H1 (cell line): ENCODE measurements around the gene AAR2. TPM values are rescaled to one million over a fixed set of nuclear protein-coding genes. Genes with fewer than 3 reads are reported as not detected.

Experiments used
- CTCF ChIA-PET: fragments of 300-600 bp; sonication (Branson Sonifier 250); formaldehyde crosslinking; loops from one replicate; lab custom pipeline; 2021; ENCODE audit not compliant: partially characterized antibody; lab: Charles Lee
- POLR2A ChIA-PET: fragments of 300-600 bp; sonication (Branson Sonifier 250); formaldehyde crosslinking; loops from one replicate; lab custom pipeline; 2021; ENCODE audit warnings: inconsistent platforms; ENCODE audit not compliant: partially characterized antibody; lab: Charles Lee
- DNase-seq, 2 experiments: peaks; one replicate each; pipeline versions ENCODE4 v3.0.0 to v3.0.0-alpha.2; 2010 to 2022; ENCODE audit warnings: low spot score in 2 of 2, low read depth in 1 of 2, mixed read lengths in 1 of 2
- FAIRE-seq: peaks from 2 replicates; lab custom pipeline; 2011; peaks lifted over from hg19 to GRCh38; lab: Jason Lieb, UNC
- H2AFZ ChIP-seq: 2 replicates; pipeline ENCODE4 v1.8.1; 2012; ENCODE audit warnings: low read length, inconsistent platforms
- H2AK5ac ChIP-seq: 2 replicates; pipeline ENCODE4 v1.6.1; 2013; ENCODE audit warnings: low read depth, low read length
- H2BK120ac ChIP-seq: replicated peaks from 2 replicates; pipeline ENCODE3; 2013; ENCODE audit warnings: low read depth, low read length, inconsistent platforms
- H2BK12ac ChIP-seq: 2 replicates; pipeline ENCODE4 v1.6.1; 2013; ENCODE audit warnings: low read depth, low read length
- H2BK15ac ChIP-seq: 2 replicates; pipeline ENCODE4 v1.6.1; 2013; ENCODE audit warnings: low read length
- H2BK20ac ChIP-seq: 2 replicates; pipeline ENCODE4 v1.6.1; 2013; ENCODE audit warnings: low read length
- H2BK5ac ChIP-seq: 2 replicates; pipeline ENCODE4 v1.6.1; 2013; ENCODE audit warnings: low read depth, low read length
- H3K14ac ChIP-seq: 2 replicates; pipeline ENCODE4 v1.6.1; 2013; ENCODE audit warnings: inconsistent platforms; ENCODE audit not compliant: insufficient read length
- H3K18ac ChIP-seq: 2 replicates; pipeline ENCODE4 v1.6.1; 2013; ENCODE audit warnings: low read length; ENCODE audit errors: extremely low read depth
- H3K23ac ChIP-seq: 2 replicates; pipeline ENCODE4 v1.6.1; 2013; ENCODE audit warnings: inconsistent platforms; ENCODE audit not compliant: insufficient read length
- H3K23me2 ChIP-seq: 2 replicates; pipeline ENCODE4 v1.6.1; 2013; ENCODE audit warnings: low read depth, low read length
- H3K27ac ChIP-seq: 2 replicates; pipeline ENCODE4 v1.6.1; 2011; ENCODE audit warnings: low read depth, low read length, inconsistent platforms
- H3K27me3 ChIP-seq, 4 experiments: replicated peaks in 1 of 4; 1 replicate in 1 of 4; 2 replicates in 3 of 4; pipeline versions ENCODE4 v1.6.1 to v1.8.1; 2011 to 2013; ENCODE audit warnings: low read length in 3 of 4, mild to moderate bottlenecking in 3 of 4, inconsistent platforms in 2 of 4, mixed read lengths in 2 of 4, moderate library complexity in 1 of 4; ENCODE audit not compliant: control insufficient read depth in 3 of 4, insufficient read depth in 3 of 4; ENCODE audit errors: extremely low read depth in 1 of 4
- H3K36me3 ChIP-seq, 4 experiments: 2 replicates each; pipeline versions ENCODE4 v1.6.1 to v1.8.1; 2011 to 2013; ENCODE audit warnings: mild to moderate bottlenecking in 4 of 4, low read length in 3 of 4, moderate library complexity in 2 of 4, control low read depth in 1 of 4, inconsistent platforms in 1 of 4; ENCODE audit not compliant: insufficient read depth in 4 of 4, control insufficient read depth in 2 of 4
- H3K4ac ChIP-seq: replicated peaks from 2 replicates; pipeline ENCODE3; 2013; ENCODE audit warnings: low read length, low read depth, mixed read lengths, inconsistent platforms; ENCODE audit not compliant: insufficient read length
- H3K4me1 ChIP-seq, 4 experiments: replicated peaks in 1 of 4; 1 replicate in 1 of 4; 2 replicates in 3 of 4; pipeline versions ENCODE4 v1.6.1 to v1.8.1; 2011 to 2013; ENCODE audit warnings: low read length in 3 of 4, inconsistent platforms in 2 of 4, mixed read lengths in 1 of 4; ENCODE audit not compliant: insufficient read depth in 4 of 4, control insufficient read depth in 3 of 4
- H3K4me2 ChIP-seq, 2 experiments: 2 replicates each; pipeline versions ENCODE4 v1.6.1 to v1.8.1; 2011 to 2013; ENCODE audit warnings: low read depth in 2 of 2, low read length in 2 of 2, control low read depth in 1 of 2, inconsistent platforms in 1 of 2, mild to moderate bottlenecking in 1 of 2; ENCODE audit not compliant: insufficient read depth in 1 of 2
- H3K4me3 ChIP-seq, 4 experiments: fragments of 200-600, 300-600 bp in 1 of 4; sonication (generic), shearing (Covaris generic), sonication (Bioruptor Twin) in 1 of 4; 2 replicates each; pipeline versions ENCODE4 v1.5.1 to v1.8.1; 2011 to 2016; ENCODE audit warnings: low read length in 4 of 4, low read depth in 3 of 4, control low read depth in 2 of 4, inconsistent platforms in 2 of 4, mild to moderate bottlenecking in 2 of 4, mixed read lengths in 1 of 4, moderate library complexity in 1 of 4; ENCODE audit not compliant: insufficient read depth in 2 of 4; ENCODE audit errors: extremely low read depth in 1 of 4
- H3K56ac ChIP-seq: replicated peaks from 2 replicates; pipeline ENCODE3; 2013; ENCODE audit warnings: low read depth, mild to moderate bottlenecking, mixed read lengths, low read length, inconsistent platforms; ENCODE audit not compliant: insufficient read length
- H3K79me1 ChIP-seq: 2 replicates; pipeline ENCODE4 v1.6.1; 2013; ENCODE audit warnings: low read depth, low read length, control low read depth
- H3K79me2 ChIP-seq, 2 experiments: 2 replicates each; pipeline versions ENCODE4 v1.6.1 to v1.8.1; 2012 to 2013; ENCODE audit warnings: low read length in 2 of 2, mild to moderate bottlenecking in 2 of 2, inconsistent platforms in 1 of 2; ENCODE audit not compliant: insufficient read depth in 2 of 2, control insufficient read depth in 1 of 2
- H3K9ac ChIP-seq, 4 experiments: replicated peaks in 1 of 4; 1 replicate in 1 of 4; 2 replicates in 3 of 4; pipeline versions ENCODE4 v1.6.1 to v1.8.1; 2011 to 2013; ENCODE audit warnings: low read depth in 3 of 4, low read length in 3 of 4, control low read depth in 2 of 4, mild to moderate bottlenecking in 2 of 4, moderate library complexity in 2 of 4, inconsistent platforms in 1 of 4; ENCODE audit errors: extremely low read depth in 1 of 4
- H3K9me3 ChIP-seq, 2 experiments: 2 replicates each; pipeline versions ENCODE4 v1.6.1 to v1.8.1; 2012 to 2013; ENCODE audit warnings: mild to moderate bottlenecking in 2 of 2, moderate library complexity in 2 of 2, control low read depth in 1 of 2, inconsistent platforms in 1 of 2, low read depth in 1 of 2, low read length in 1 of 2, mixed read lengths in 1 of 2; ENCODE audit not compliant: insufficient read depth in 2 of 2
- H4K20me1 ChIP-seq, 2 experiments: replicated peaks in 1 of 2; 2 replicates each; pipeline versions ENCODE3 to v1.8.1; 2011 to 2013; ENCODE audit warnings: inconsistent platforms in 2 of 2, low read length in 2 of 2, mild to moderate bottlenecking in 1 of 2; ENCODE audit not compliant: insufficient read depth in 2 of 2, control insufficient read depth in 1 of 2
- H4K5ac ChIP-seq: 2 replicates; pipeline ENCODE4 v1.6.1; 2013; ENCODE audit warnings: low read length, low read depth, mixed read lengths, inconsistent platforms; ENCODE audit not compliant: insufficient read length
- H4K8ac ChIP-seq: 2 replicates; pipeline ENCODE4 v1.8.0; 2013; ENCODE audit warnings: mild to moderate bottlenecking, moderate library complexity, low read length, inconsistent platforms; ENCODE audit not compliant: insufficient read depth; ENCODE audit errors: extremely low read depth
- H4K91ac ChIP-seq: replicated peaks from 2 replicates; pipeline ENCODE3; 2013; ENCODE audit warnings: low read length, mixed read lengths, inconsistent platforms; ENCODE audit not compliant: insufficient read length
- ASH2L ChIP-seq: fragments of 200-600, 300-600 bp; sonication (generic); IDR thresholded peaks from one replicate; pipeline ENCODE4 v1.7.1; 2017; ENCODE audit warnings: low read length
- CBX8 ChIP-seq: fragments of 300-800, 300-1000 bp; sonication (generic); IDR thresholded peaks from 2 replicates; pipeline ENCODE4 v1.7.1; 2016; ENCODE audit warnings: low read depth, low read length, borderline replicate concordance
- CTCF ChIP-seq, 3 experiments: IDR thresholded peaks; 1 replicate in 2 of 3; 2 replicates in 1 of 3; pipeline versions ENCODE4 v1.5.1 to v1.6.1; 2011; ENCODE audit warnings: low read length in 3 of 3, mild to moderate bottlenecking in 3 of 3, inconsistent platforms in 2 of 3, low read depth in 1 of 3, moderate library complexity in 1 of 3; ENCODE audit not compliant: insufficient read depth in 1 of 3; ENCODE audit errors: control extremely low read depth in 1 of 3
- SP1 ChIP-seq: IDR thresholded peaks from 2 replicates; pipeline ENCODE4 v1.6.1; 2011; ENCODE audit warnings: low read depth, low read length
- SUZ12 ChIP-seq: fragments of 200-600 bp; sonication (generic); IDR thresholded peaks from 2 replicates; pipeline ENCODE4 v1.6.1; 2012; ENCODE audit warnings: mild to moderate bottlenecking, inconsistent platforms, low read length, moderate library complexity, mixed read lengths
- TCF12 ChIP-seq: IDR thresholded peaks from 2 replicates; pipeline ENCODE4 v1.6.1; 2011; ENCODE audit warnings: low read depth, mild to moderate bottlenecking, low read length
- WGBS, 2 experiments: shearing (Covaris generic) in 1 of 2; methylation state at CpG; one replicate each; pipeline versions ENCODE4 v1.1.6 to v1.1.7; 2013 to 2015; ENCODE audit warnings: low lambda C conversion rate in 2 of 2, mixed read lengths in 2 of 2, inconsistent platforms in 1 of 2, low coverage in 1 of 2, missing lambda C conversion rate in 1 of 2; ENCODE audit not compliant: insufficient replicate concordance in 2 of 2, insufficient coverage in 1 of 2, insufficient read length in 1 of 2; ENCODE audit errors: extremely low coverage in 1 of 2, missing lambda C conversion rate in 1 of 2; 5-methylcytosine and 5-hydroxymethylcytosine counted together
- polyA plus RNA-seq, 7 experiments: library from polyadenylated mRNA; depleted of rRNA in 3 of 7; stranded (reverse) in 5 of 7; unstranded in 2 of 7; fragments of >200 nt in 5 of 7; fragments of 200-250 nt in 2 of 7; gene quantifications; 1 replicate in 5 of 7; 2 replicates in 1 of 7; 4 replicates in 1 of 7; pipeline versions ENCODE4 v1.2.1 to v1.2.3, GENCODE V29; 2011 to 2013; ENCODE audit warnings: missing spikeins in 2 of 7, mixed read lengths in 2 of 7
- total RNA-seq: library from RNA; stranded (reverse); fragmentation: NEBNext Ultra II Directional; extraction: Animal tissue kit (Norgen Biotek cat#: 25700); gene quantifications from 2 replicates; pipeline ENCODE4 v1.2.1, GENCODE V29; 2021

Gene AAR2
- total and polyA plus RNA-seq, 2 of the 8 experiments (the other 6 are each of a cell fraction or from before 2014, with no cell fraction given), result 25.5 to 36.1 TPM

DNA sequence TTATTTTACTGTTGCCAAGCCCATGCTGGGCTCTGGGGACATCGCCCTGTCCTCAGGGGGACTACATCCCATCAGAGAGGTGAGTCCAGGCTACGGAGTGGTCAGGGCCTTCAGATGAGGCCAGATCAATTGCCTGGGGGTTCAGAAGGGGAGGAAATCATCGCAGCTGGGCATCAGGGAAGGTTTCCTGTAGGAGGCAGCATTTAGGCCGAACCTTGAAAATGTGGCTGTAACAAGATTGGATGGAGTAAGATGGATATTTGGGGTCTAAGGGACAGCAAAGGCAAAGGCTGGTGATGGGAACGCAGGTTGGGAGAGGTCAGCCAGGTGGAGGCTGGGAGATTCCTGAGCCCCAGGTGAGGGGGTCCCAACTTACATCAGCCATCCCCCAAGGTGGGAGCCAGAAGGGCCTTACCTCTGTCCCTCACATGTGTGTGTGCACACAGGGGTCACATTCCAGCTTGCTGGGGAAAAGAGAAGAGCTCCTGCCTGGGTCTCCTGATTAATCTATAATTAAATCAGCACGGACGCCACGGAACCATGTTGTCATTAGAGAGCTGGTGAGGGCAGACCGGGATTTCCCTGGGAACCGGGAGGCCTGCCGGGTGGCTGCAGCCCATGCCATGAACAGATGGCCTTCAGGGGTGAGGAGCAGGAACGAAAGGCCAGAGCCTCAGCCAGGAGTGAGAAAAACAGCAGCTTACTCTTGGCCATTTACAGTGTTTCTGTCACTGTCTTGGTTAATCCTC is 39.3 kb downstream of the AAR2 start:
- Histone ChIP-seq H3K9me3 (no peaks in the 10 kb centered on the region), H2BK20ac (no peak overlapping the region), H3K27ac (no peak overlapping the region), H3K36me3 (no peaks in the 10 kb centered on the region), H2BK12ac (no peak overlapping the region), H3K4me2 (no peak overlapping the region), H2BK15ac (no peak overlapping the region), H3K4me3 (no peak overlapping the region), H4K8ac (no peak overlapping the region), H4K5ac (no peak overlapping the region), H4K91ac (no peak overlapping the region), H2BK120ac (no peak overlapping the region), H4K20me1 (peaks cover 0 to 5% of the 10 kb centered on the region in 2 experiments), H3K56ac (no peak overlapping the region), H3K18ac (no peak overlapping the region), H3K23ac (no peak overlapping the region), H3K27me3 (no peaks in the 10 kb centered on the region), H3K79me1 (no peaks in the 10 kb centered on the region), H2AK5ac (no peak overlapping the region), H3K79me2 (no peaks in the 10 kb centered on the region), H2BK5ac (no peak overlapping the region), H3K14ac (no peak overlapping the region), H3K23me2 (peaks cover 4% of the 10 kb centered on the region; the same call in 1 of the 2 replicates), H3K4me1 (no peaks in the 10 kb centered on the region; a peak in 2 of 7 replicates), H3K4ac (no peak overlapping the region), H3K9ac (no peak overlapping the region), H2AFZ (no peak overlapping the region)
- FAIRE-seq (no peak), DNase-seq (peak in 1 of 2 experiments; percentile 39)
- ChIA-PET POLR2A (interaction anchor here (0.6 to 0.7 kb wide), 2 partner anchors 32 to 329 kb away, joined by 4 read pairs; no protein-coding TSS in a partner anchor), CTCF (interaction anchor here (0.5 to 6.9 kb wide), 12 partner anchors 14 to 163 kb away, joined by 3 to 54 read pairs (median 4); no protein-coding TSS in a partner anchor)
- 91% methylated on average over 10 of the region's 12 CpGs; no CpG with 5 or more reads in 1 of the 2 experiments for WGBS, 2 experiments
- no peak for TF ChIP-seq CBX8
- no peak for TF ChIP-seq SUZ12
- no peak for TF ChIP-seq TCF12
- no peak for TF ChIP-seq ASH2L
- TF ChIP-seq SP1, result no peak
- peak in 2 of 3 experiments; percentile 11 to 26; a peak in 1 of 4 replicates for TF ChIP-seq CTCF (IDR thresholded peaks at IDR 0.05; ENCODE audit: control extremely low read depth in 1 of 3, insufficient read depth in 1 of 3, low read depth in 1 of 3, low read length in 3 of 3)
